Stimulated activated CD4-positive, alpha-beta T cell treated with anti-CD3 and anti-CD28 coated beads, Interleukin-2, amount 100 ng/mL, for 24 hours (primary cell): ENCODE measurements around the gene LCN6.
A peak's percentile ranks its signal among the peaks of the same experiment; 100 is the strongest.
"Not testable (repeated sequence)": the region's sequence is repeated elsewhere in the genome, so short reads cannot be mapped to it uniquely, and the experiment has no call there.

Experiments used
- DNase-seq, 2 donors: peaks; one replicate each; pipeline ENCODE4 v3.0.0-alpha.2; 2020

The LCN6 gene

DNA sequence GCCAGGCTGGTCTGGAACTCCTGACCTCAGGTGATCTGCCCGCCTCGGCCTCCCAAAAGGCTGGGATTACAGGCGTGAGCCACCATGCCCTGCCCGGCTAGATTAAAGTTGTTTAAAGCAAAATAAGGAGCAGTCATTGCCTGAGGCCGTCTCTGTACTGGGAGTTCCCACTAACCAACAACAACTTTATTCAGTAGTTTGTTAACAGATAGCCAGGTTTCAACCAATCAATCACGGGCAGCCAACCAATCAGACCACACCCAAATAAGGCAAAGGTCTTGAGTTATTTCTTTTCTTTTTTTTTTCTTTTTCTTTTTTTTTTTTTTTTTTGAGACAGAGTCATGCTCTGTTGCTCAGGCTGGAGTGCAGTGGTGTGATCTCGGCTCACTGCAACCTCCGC is 43.6 kb downstream of the LCN6 start:
- DNase-seq: not testable (repeated sequence)

DNA sequence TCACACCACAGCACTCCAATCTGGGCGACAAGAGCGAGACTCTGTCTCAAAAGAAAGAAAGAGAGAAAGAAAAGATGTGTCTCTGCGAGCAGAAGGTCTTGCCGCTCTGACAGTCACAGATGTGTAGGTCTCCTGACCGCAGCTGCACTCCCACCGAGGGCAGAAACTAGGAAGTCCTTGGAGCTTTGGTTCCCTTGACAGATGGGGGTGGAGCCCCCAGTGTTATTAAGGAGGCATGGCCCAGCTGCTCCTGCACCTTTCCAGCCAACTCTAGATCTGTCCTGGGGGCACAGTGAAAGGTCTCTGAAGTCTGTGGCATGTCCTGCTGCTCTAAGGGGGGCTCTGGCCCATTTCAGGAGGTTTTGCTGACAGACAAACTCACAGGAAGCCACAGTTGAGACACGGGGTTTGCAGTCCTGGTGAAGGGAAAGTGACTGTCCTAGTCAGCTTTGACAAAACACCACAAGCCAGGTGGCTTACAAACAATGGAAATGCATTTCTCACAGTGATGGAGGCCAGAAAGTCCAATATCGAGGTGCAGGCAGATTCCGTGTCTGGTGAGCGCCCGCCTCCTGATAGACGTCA is 45.0 kb downstream of the LCN6 start:
- no peak for DNase-seq

DNA sequence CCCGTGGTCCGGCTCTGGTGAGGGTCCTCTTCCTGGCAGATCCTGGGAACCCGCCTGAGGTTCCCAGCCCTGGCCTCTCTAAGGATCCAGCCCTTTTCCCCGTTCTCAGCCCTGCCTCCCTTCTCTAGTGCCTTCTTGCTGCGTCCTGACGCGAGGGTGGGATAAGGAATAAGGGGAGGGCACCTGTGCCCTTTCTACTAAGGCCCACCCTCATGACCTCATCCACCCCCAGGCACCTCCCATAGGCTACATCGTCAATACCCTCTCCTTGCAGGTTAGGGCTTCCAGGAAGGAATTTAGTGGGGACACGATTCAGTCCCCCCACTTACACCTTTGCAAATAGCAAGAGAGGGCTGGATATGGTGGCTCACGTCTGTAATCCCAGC is 46.7 kb downstream of the LCN6 start:
- DNase-seq: no peak

DNA sequence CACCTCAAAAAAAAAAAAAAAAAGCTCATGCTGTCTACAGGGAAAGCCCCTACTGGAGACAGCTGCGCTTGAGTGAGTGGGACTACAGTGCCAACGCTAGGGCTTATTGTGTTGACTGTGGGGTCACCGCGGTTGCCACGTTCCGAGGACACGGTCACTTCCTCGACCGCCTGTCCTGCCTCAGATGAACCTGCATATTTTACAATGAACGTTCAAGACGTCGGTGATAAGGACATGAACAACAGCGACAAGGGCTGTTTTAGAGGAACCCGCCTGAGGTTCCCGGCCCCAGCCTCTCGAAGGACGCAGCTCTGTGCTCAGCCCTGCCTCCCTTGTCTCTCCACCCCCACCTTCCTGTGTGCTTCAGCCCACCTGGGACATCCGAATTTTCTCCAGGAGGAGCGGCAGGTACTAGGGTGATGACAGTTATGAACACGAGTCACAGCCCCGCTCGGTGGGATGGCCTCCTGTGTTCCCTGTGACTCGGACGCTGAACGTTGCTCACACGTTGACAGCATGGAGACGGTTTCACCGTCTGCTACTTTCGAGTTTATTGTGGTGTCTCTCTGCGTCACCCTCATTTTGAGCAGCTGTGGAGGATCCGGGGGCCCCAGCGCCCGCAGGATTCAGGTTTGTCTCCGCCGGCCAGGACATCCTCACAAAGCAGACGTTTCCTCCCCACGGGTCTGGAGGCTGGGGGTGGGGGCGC is 47.2 kb downstream of the LCN6 start:
- DNase-seq: peak; percentile 76 to 77

DNA sequence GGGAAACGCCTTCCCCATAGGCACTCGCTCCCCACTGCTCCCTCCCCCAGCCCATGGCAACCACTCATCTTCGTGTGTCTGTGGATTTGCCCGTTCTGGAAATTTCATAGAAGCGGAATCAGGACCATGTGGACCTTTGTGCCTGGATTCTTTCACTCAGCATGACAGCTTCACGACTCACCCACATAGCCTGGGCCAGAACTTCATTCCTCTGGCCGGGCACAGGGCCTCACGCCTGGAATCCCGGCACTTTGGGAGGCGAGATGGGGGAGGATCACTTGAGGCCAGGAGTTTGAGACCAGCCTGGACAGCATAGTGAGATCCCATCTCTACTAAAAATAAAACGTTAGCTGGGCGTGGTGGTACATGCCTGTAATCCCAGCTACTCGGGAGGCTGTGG is 48.0 kb downstream of the LCN6 start:
- DNase-seq: no peak

DNA sequence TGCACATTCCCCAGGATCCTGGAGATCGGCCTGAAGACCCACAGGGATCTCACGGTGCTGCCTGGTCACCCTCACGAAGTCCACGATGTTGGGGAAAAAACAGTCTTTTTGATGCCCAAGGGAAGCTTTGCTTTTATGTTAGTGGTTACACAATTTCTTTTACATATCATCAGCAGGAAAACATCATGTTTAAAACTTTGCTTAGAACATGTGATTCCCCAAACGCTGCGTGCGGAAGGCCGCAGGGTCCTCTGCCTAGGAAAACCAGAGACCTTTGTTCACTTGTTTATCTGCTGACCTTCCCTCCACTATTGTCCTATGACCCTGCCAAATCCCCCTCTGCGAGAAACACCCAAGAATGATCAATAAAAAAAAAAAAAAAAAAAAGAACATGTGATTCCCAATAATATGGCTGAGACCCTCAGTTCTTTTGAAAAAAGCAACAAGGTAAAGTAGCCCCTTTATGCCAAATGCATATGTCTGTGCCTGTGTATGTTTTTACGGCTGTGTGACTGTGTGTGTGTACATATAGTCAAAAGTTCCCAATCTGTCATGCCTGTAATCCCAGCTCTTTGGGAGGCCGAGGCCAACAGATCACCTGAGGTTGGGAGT is 49.6 kb downstream of the LCN6 start:
- DNase-seq: no peak

DNA sequence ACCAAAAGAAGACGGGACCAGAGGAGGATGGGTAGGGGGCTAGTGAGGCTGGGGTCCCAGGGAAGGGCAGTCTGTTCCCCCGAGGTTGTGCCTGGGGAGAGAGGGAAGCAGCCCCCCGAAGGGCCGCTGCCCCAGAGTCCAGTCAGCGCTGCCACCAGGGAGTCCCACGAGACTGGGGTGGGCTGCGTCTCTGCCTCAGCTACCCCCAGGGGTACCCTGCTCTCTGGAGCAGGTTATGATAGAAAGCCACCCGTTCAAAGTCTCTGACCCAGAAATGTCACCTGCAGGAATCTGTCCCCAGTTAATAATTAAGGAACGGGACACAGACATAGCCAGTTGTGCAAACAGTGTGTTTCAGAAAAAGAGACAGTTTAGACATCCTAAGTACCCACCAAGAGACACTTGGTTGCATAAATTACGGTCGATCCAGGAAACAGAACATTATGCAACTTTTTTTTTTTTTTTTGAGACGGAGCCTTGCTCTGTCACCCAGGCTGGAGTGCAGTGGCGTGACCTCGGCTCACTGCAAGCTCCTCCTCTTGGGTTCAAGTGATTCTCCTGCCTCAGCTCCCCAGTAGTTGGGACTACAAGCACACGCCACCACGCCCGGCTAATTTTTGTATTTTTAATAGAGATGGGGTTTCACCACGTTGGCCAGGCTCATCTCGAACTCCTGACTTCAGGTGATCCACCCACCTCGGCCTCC is 50.4 kb downstream of the LCN6 start:
- no peak for DNase-seq

DNA sequence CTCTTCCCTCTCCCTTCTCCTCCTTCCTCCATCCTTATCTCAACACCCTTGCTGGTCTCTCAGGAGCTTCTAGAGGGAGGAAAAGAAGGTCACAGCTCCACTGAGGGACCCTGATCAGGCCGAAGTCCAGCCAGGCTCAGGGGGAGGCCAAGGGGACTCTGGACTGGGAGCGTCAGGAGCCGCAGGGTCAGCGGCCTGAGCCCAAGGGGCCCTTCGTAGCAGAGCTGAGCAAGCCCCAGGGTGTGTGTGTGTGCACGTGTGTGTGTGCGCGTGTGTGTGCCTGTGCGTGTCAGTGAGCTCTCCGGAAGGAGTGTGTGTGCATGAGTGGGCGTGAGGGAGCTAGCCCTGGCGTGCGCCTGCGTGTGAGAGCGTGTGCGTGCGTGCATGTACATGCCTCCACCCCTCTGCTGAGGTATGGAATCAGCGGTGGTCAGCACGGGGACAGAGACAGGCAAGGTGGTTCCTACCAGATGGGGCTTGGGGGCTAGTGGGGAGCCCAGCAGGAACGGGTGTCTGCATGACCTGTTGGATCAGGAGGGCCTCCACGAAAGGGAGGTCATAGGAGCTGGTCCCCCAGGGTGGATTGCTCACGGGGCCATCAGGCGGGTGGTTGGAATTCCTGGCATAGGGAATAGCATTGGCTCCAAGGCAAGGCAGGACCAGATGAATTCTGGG is 51.0 kb downstream of the LCN6 start:
- no peak for DNase-seq

DNA sequence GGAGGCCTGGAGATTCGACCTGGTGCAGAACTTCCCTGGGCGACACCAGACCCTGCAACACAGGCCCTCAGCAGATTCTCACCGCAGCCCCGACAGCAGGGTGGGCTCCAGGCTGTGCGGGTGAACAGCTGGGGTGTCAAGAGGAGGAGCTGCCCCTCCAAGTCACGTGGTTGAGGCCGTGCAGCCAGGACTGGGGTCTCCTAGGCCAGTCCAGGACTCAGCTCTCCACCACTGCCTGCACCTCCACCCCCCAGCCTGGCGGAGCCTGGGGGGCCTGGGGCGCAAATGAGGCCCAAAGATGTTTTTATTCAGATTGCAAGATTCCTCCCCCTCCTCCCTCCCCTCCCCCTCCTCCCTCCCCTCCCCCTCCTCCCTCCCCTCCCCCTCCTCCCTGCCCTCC is 51.8 kb downstream of the LCN6 start:
- DNase-seq: no peak

DNA sequence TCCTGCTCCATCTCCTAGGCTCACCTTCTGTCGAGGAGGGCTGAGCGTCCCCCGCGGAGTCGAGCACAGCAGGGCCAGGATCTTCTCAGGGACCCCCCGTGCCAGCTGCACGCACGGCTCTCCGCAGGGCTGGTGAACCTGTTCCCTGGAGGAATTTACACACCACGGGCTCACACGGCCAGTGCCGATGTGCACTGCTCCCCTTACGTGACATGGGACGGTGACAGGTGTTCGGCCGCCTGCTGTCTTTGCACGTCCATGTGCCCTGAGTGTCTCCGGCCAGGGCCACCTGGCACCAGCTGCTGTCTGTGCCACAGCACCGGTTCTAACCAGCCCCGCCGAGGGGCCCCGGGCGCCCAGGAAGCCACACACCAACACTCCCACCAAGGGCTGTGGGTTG is 52.4 kb downstream of the LCN6 start:
- DNase-seq: no peak

DNA sequence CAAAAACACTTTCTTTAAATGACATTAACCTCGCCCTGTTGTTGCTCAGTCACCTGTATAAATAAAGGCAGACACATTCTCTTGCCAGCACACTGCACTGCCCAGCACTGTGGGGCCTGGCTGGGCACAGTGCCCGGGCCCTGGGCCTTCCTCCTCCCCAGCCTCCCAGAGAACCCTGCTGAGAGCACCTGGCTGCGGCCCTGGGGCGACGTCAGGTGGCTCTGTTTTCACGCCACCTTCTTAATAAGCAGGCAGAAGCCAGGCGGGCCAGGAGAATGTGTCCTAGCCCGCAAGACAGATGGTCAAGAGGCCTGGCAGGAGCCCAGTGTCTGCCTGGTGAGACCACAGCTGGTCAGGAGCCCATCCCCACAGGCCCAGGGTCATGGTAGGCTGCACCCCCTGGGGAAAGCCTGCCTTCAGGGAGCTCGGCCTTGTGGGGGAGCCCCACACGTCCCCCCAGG is 52.9 kb downstream of the LCN6 start:
- no peak for DNase-seq

DNA sequence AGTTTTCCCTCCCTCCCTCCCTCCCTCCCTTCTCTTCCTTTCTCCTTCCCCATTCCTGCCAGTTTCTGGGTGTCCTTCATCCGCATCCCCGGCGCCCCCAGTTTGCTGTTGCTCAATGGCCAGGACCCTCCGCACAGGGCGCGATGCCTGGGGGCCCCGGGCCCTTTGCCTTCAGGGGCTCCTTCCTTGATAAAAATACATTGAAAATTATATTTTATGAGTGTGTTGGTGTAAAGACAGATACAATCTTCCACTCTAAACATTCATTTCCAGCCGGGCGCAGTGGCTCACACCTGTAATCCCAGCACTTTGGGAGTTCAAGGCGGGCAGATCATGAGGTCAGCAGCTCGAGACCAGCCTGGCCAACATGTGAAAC is 53.5 kb downstream of the LCN6 start:
- no peak for DNase-seq

DNA sequence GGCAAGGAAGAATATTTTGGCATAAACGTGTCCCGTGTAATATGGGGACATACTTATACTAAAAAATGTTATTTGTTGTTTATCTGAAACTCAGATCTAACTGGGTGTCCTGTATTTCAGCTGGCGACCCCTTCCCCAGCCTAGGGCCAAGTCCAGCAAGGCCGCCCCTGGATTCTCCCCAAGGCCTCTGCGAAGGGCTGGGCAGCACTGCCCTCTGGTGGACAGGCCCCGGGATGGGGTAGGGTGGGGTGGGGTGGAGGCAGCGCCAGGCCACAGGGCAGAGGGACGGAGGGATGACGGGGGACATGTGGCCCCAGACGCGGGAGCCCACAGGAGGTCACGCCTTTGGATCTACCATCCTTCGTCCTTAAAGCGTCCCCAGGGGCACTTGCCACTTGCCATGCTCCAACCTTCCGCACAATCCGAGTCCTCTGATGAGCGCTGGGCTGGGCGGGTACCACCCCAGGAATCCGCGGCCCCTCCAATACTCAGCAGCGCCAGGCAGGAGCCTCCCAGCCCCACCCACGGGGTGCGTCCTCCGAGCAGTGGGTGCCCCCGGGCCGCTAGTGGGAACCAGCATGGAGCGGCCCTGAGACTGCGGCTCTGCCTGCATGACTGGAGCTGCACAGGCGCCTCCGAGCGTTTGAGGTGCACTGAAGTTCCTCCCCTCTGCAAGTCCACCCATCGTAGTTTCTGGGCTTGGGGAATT is 54.0 kb downstream of the LCN6 start:
- DNase-seq: peak; percentile 39 to 57
